Measurements from ENCODE around the gene PRICKLE3.

Gene PRICKLE3

GRCh38 chrX:49164589-49165360, 21.4 kb downstream of the PRICKLE3 start:
- Histone ChIP-seq H3K27ac (ENCODE audit: low read depth, low read length) (peak overlapping the region; percentile 54; the same call in 1 of the 2 replicates), H3K4me3 (ENCODE audit: low read length) (peak overlapping the region; percentile 74), H3K27me3 (ENCODE audit: control insufficient read depth, low read length) (no peaks in the 10 kb centered on the region), H3K4me1 (ENCODE audit: control insufficient read depth, low read length) (peaks cover 42% of the 10 kb centered on the region), H3K9me2 (replicated peaks; ENCODE audit: control insufficient read depth, low read length) (no peaks in the 10 kb centered on the region), H3K36me3 (ENCODE audit: control insufficient read depth, low read length) (no peaks in the 10 kb centered on the region), H3K4me2 (ENCODE audit: low read length) (peak overlapping the region; percentile 83), H3K79me2 (ENCODE audit: control insufficient read depth, low read length) (no peaks in the 10 kb centered on the region), H3F3A (ENCODE audit: control insufficient read depth, insufficient read depth) (peaks cover 6% of the 10 kb centered on the region), H3K9me3 (ENCODE audit: control insufficient read depth, insufficient read depth, low read length) (no peaks in the 10 kb centered on the region), H4K20me1 (ENCODE audit: control insufficient read depth, insufficient read depth, low read depth, low read length) (no peaks in the 10 kb centered on the region)
- TF ChIP-seq EZH2phosphoT487 (IDR thresholded peaks at IDR 0.05; ENCODE audit: borderline replicate concordance, low read length): no peak
- no peak for TF ChIP-seq CTCF (IDR thresholded peaks at IDR 0.05; ENCODE audit: low read depth, low read length, poor library complexity, severe bottlenecking)

- Histone ChIP-seq H3K27me3 (ENCODE audit: control insufficient read depth, low read length) (no peaks in the 10 kb centered on the region), H3K4me1 (ENCODE audit: control insufficient read depth, low read length) (peaks cover 39% of the 10 kb centered on the region), H3K4me2 (ENCODE audit: low read length) (peak overlapping the region; percentile 83), H3K27ac (ENCODE audit: low read depth, low read length) (peak overlapping the region; percentile 54), H3K9me2 (replicated peaks; ENCODE audit: control insufficient read depth, low read length) (no peaks in the 10 kb centered on the region), H3K4me3 (ENCODE audit: low read length) (peak overlapping the region; percentile 74), H3K79me2 (ENCODE audit: control insufficient read depth, low read length) (no peaks in the 10 kb centered on the region), H3F3A (ENCODE audit: control insufficient read depth, insufficient read depth) (peaks cover 3% of the 10 kb centered on the region), H4K20me1 (ENCODE audit: control insufficient read depth, insufficient read depth, low read depth, low read length) (no peaks in the 10 kb centered on the region), H3K9me3 (ENCODE audit: control insufficient read depth, insufficient read depth, low read length) (no peaks in the 10 kb centered on the region), H3K36me3 (ENCODE audit: control insufficient read depth, low read length) (no peaks in the 10 kb centered on the region)
- TF ChIP-seq CTCF (IDR thresholded peaks at IDR 0.05; ENCODE audit: low read depth, low read length, poor library complexity, severe bottlenecking) (peak; percentile 50), EZH2phosphoT487 (IDR thresholded peaks at IDR 0.05; ENCODE audit: borderline replicate concordance, low read length) (no peak)
Measured at GRCh38 chrX:49163555-49164419, 22.4 kb downstream of the PRICKLE3 start.

- no peak within 1 kb of the TSS for H3K27ac ChIP-seq (ENCODE audit: low read depth, low read length)
- no peaks in the 10 kb centered on the region for H3K79me2 ChIP-seq (ENCODE audit: control insufficient read depth, low read length)
- TF ChIP-seq CTCF (IDR thresholded peaks at IDR 0.05; ENCODE audit: low read depth, low read length, poor library complexity, severe bottlenecking) (no peak), EZH2phosphoT487 (IDR thresholded peaks at IDR 0.05; ENCODE audit: borderline replicate concordance, low read length) (no peak)
- peaks cover under 1% of the 10 kb centered on the region for H3F3A ChIP-seq (ENCODE audit: control insufficient read depth, insufficient read depth)
- no peaks in the 10 kb centered on the region for H3K36me3 ChIP-seq (ENCODE audit: control insufficient read depth, low read length)
- H3K9me3 ChIP-seq (ENCODE audit: control insufficient read depth, insufficient read depth, low read length): no peaks in the 10 kb centered on the region
- H3K4me2 ChIP-seq (ENCODE audit: low read length): peak within 1 kb of the TSS; percentile 83
- H3K4me3 ChIP-seq (ENCODE audit: low read length): peak within 1 kb of the TSS; percentile 74
- peaks cover 29% of the 10 kb centered on the region for H3K4me1 ChIP-seq (ENCODE audit: control insufficient read depth, low read length)
- H3K27me3 ChIP-seq (ENCODE audit: control insufficient read depth, low read length): no peaks in the 10 kb centered on the region
- H4K20me1 ChIP-seq (ENCODE audit: control insufficient read depth, insufficient read depth, low read depth, low read length): no peaks in the 10 kb centered on the region
- H3K9me2 ChIP-seq (replicated peaks; ENCODE audit: control insufficient read depth, low read length): no peaks in the 10 kb centered on the region
Measured at GRCh38 chrX:49162620-49163019, 23.6 kb downstream of the PRICKLE3 start, which contains the start of gene MAGIX. Gene MAGIX, plus strand, starts transcription at chrX:49162758. Its CDS starts 132 bp downstream, at chrX:49162890.
